Fibroblast of the aortic adventitia (primary cell): ENCODE data around the gene HMCN1. TPM values are rescaled to one million over a fixed set of nuclear protein-coding genes. Genes with fewer than 3 reads are reported as not detected.

Experiments
- DNase-seq: peaks from one replicate; pipeline ENCODE4 v3.0.0-alpha.2; 2010; ENCODE audit warnings: low read depth
- H3K4me3 ChIP-seq: 2 replicates; pipeline ENCODE4 v1.5.1; 2011; ENCODE audit warnings: low read depth, mild to moderate bottlenecking, control low read depth, low read length, moderate library complexity
- total RNA-seq: library from RNA; depleted of rRNA; stranded (reverse); fragments of >200 nt; gene quantifications from 2 replicates; pipeline ENCODE4 v1.2.3, GENCODE V29; 2012; ENCODE audit warnings: low replicate concordance
- TF ChIP-seq, protein P1 (sequence below): IDR thresholded peaks from 2 replicates; pipeline ENCODE4 v1.5.1; 2011; ENCODE audit warnings: mild to moderate bottlenecking, low read length, control low read depth, inconsistent platforms; ENCODE audit not compliant: insufficient read depth

HMCN1 gene
- total RNA-seq, 1 donor, result 106 TPM

DNA sequence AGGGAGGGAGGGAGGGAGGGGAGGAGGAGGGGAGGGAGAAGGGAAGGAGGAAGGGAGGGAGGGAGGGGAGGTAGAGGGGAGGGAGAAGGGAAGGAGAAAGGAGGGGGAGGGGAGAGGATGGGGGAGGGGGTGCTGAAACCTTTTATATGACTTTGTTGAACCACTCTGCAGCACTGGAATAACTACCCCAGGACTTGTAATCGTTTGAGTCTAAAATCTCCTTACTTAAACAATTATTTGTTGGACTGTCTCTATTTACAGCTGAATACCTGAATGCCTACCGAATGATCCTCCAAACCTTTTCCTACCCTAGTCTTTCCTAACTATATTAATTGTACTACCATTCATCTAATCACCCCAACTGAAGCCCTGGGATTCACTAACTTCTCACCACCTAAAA, 459.0 kb downstream of the HMCN1 start:
- no peak for DNase-seq
- H3K4me3 ChIP-seq, result no peak overlapping the region
- TF ChIP-seq, protein P1, sequence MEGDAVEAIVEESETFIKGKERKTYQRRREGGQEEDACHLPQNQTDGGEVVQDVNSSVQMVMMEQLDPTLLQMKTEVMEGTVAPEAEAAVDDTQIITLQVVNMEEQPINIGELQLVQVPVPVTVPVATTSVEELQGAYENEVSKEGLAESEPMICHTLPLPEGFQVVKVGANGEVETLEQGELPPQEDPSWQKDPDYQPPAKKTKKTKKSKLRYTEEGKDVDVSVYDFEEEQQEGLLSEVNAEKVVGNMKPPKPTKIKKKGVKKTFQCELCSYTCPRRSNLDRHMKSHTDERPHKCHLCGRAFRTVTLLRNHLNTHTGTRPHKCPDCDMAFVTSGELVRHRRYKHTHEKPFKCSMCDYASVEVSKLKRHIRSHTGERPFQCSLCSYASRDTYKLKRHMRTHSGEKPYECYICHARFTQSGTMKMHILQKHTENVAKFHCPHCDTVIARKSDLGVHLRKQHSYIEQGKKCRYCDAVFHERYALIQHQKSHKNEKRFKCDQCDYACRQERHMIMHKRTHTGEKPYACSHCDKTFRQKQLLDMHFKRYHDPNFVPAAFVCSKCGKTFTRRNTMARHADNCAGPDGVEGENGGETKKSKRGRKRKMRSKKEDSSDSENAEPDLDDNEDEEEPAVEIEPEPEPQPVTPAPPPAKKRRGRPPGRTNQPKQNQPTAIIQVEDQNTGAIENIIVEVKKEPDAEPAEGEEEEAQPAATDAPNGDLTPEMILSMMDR, result no peak

GRCh38 chr1:186194107-186194756, 460.0 kb downstream of the HMCN1 start:
- no peak overlapping the region for H3K4me3 ChIP-seq
- TF ChIP-seq, protein P1, result no peak
- no peak for DNase-seq

DNA sequence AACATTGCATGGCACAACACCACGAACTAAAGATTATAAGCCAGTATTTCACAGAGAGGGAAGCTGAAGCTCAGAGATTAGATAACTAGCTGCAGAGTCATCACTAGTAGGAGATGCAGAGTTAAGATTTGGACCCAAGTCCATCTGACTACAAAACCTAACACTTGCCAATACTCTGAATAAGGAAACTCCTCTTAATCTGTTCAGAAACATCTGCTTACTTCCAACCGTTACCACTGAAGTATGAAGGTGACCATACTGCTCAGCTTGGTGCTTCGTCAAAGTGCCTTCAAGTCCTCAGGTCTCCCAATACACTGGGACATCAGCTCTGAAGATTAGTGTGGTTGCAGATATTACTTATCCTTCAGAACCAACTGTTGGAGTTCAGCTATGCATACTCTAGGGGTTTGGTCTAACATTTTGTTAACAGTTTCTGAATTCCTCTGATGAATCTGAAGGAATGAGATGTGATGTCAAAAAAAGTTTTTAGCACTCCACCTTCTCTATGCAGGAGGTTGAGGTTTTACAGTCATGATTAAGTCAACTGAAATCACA, 461.3 kb downstream of the HMCN1 start:
- TF ChIP-seq, protein P1, result no peak
- no peak overlapping the region for H3K4me3 ChIP-seq
- DNase-seq, result peak; percentile 65

DNA sequence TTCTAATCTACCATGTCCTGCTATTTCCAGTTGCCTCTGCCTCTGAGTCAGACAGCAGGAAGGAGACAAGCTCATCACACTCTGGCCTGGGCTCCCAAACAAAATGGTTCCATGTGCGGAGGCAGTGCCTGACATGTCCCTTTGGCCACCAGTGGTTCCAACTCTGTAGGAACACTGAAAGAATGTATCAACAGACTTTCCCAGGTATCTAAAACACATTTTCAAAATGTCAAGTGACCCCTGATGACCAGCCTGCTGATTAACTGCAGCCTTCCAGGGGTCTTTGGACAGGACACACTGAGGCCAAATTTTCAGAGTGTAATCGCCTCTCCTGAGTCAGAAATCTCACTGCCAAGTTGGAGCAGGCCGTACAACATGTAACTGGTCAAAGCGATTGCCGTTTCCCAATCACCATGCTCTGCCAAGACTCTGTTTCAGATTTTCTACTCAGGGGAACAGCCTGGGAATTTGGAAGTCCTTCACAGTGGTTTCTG, 468.1 kb downstream of the HMCN1 start:
- no peak overlapping the region for H3K4me3 ChIP-seq
- peak; percentile 96 for DNase-seq
- TF ChIP-seq, protein P1, result no peak

- no peak for DNase-seq
- TF ChIP-seq, protein P1, result no peak
- no peak overlapping the region for H3K4me3 ChIP-seq
Observed at GRCh38 chr1:186202776-186203175, 468.6 kb downstream of the HMCN1 start.

- TF ChIP-seq, protein P1, result no peak
- no peak overlapping the region for H3K4me3 ChIP-seq
- DNase-seq, result peak; percentile 29
Observed at GRCh38 chr1:186206048-186206570, 471.9 kb downstream of the HMCN1 start.
